GM23338 (cell line): ENCODE data around the gene ADCY5.

Experiments used
- CREB1 ChIP-seq: fragments of 250-450 bp; sonication (Bioruptor Pico); IDR thresholded peaks from 2 replicates; pipeline ENCODE4 v1.5.0; 2020; ENCODE audit warnings: low read depth, mild to moderate bottlenecking, moderate library complexity
- EZH2 ChIP-seq: fragments of 200-600 bp; sonication (generic); IDR thresholded peaks from one replicate; pipeline ENCODE4 v1.8.0; 2017; ENCODE audit warnings: antibody characterized with exemption, mild to moderate bottlenecking, low read depth; ENCODE audit not compliant: unreplicated experiment
- EZH2phosphoT487 ChIP-seq: fragments of 200-600 bp; sonication (generic); IDR thresholded peaks from one replicate; pipeline ENCODE4 v1.8.1; 2018; ENCODE audit warnings: antibody characterized with exemption; ENCODE audit not compliant: unreplicated experiment
- POLR2AphosphoS5 ChIP-seq: IDR thresholded peaks from 2 replicates; pipeline ENCODE4 v1.6.1; 2016; ENCODE audit warnings: antibody characterized with exemption, low read depth
- ZNF114 ChIP-seq: fragments of 250-450 bp; sonication (Bioruptor Pico); IDR thresholded peaks from 2 replicates; pipeline ENCODE4 v1.5.0; 2020; ENCODE audit warnings: mild to moderate bottlenecking, moderate library complexity
- TF ChIP-seq, protein P1 (sequence below), 2 experiments: fragments of 200-600 bp in 1 of 2; sonication (generic) in 1 of 2; conservative IDR thresholded peaks; 2 replicates each; pipeline versions ENCODE4 v1.5.1 to v1.6.1; 2016 to 2017; ENCODE audit warnings: antibody characterized with exemption in 2 of 2, low read depth in 2 of 2, mild to moderate bottlenecking in 2 of 2, moderate library complexity in 1 of 2
- TF ChIP-seq, protein P2 (sequence below): IDR thresholded peaks from one replicate; pipeline ENCODE4 v1.6.1; 2018; ENCODE audit warnings: antibody characterized with exemption; ENCODE audit not compliant: unreplicated experiment
- TF ChIP-seq, protein P3 (sequence below): IDR thresholded peaks from 2 replicates; pipeline ENCODE4 v1.6.1; 2016; ENCODE audit warnings: antibody characterized with exemption

DNA sequence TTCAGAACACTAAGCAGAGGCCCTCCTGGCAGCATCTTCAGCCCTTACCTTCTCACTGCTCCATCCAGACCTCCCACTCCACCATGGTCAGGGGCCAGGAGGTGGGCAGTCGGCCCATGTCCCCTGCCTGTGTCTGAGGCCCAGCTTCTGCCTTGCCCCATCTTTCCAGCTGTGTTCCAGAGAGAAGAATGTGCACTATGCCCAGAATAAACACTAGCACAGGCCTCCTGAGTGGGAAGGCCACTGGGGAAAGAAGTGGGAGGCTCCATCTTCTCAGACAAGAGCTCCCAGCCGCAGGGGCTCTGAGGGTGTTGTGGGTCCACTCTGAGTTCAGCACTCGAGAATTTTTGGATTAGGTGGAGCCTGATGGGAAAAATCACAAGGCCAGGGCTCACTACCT lies 44.5 kb downstream of the ADCY5 start:
- TF ChIP-seq ZNF114 (CRISPR knock-in tag) (no peak), POLR2AphosphoS5 (no peak), EZH2 (no peak), EZH2phosphoT487 (no peak), CREB1 (CRISPR knock-in tag) (no peak)
- TF ChIP-seq, protein P1, sequence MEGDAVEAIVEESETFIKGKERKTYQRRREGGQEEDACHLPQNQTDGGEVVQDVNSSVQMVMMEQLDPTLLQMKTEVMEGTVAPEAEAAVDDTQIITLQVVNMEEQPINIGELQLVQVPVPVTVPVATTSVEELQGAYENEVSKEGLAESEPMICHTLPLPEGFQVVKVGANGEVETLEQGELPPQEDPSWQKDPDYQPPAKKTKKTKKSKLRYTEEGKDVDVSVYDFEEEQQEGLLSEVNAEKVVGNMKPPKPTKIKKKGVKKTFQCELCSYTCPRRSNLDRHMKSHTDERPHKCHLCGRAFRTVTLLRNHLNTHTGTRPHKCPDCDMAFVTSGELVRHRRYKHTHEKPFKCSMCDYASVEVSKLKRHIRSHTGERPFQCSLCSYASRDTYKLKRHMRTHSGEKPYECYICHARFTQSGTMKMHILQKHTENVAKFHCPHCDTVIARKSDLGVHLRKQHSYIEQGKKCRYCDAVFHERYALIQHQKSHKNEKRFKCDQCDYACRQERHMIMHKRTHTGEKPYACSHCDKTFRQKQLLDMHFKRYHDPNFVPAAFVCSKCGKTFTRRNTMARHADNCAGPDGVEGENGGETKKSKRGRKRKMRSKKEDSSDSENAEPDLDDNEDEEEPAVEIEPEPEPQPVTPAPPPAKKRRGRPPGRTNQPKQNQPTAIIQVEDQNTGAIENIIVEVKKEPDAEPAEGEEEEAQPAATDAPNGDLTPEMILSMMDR (conservative IDR thresholded peaks at IDR 0.05; ENCODE audit: low read depth in 2 of 2) = no peak
- TF ChIP-seq, protein P2, sequence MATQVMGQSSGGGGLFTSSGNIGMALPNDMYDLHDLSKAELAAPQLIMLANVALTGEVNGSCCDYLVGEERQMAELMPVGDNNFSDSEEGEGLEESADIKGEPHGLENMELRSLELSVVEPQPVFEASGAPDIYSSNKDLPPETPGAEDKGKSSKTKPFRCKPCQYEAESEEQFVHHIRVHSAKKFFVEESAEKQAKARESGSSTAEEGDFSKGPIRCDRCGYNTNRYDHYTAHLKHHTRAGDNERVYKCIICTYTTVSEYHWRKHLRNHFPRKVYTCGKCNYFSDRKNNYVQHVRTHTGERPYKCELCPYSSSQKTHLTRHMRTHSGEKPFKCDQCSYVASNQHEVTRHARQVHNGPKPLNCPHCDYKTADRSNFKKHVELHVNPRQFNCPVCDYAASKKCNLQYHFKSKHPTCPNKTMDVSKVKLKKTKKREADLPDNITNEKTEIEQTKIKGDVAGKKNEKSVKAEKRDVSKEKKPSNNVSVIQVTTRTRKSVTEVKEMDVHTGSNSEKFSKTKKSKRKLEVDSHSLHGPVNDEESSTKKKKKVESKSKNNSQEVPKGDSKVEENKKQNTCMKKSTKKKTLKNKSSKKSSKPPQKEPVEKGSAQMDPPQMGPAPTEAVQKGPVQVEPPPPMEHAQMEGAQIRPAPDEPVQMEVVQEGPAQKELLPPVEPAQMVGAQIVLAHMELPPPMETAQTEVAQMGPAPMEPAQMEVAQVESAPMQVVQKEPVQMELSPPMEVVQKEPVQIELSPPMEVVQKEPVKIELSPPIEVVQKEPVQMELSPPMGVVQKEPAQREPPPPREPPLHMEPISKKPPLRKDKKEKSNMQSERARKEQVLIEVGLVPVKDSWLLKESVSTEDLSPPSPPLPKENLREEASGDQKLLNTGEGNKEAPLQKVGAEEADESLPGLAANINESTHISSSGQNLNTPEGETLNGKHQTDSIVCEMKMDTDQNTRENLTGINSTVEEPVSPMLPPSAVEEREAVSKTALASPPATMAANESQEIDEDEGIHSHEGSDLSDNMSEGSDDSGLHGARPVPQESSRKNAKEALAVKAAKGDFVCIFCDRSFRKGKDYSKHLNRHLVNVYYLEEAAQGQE = no peak
- TF ChIP-seq, protein P3, sequence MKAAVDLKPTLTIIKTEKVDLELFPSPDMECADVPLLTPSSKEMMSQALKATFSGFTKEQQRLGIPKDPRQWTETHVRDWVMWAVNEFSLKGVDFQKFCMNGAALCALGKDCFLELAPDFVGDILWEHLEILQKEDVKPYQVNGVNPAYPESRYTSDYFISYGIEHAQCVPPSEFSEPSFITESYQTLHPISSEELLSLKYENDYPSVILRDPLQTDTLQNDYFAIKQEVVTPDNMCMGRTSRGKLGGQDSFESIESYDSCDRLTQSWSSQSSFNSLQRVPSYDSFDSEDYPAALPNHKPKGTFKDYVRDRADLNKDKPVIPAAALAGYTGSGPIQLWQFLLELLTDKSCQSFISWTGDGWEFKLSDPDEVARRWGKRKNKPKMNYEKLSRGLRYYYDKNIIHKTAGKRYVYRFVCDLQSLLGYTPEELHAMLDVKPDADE = no peak
